K562 (cell line): ENCODE data around the gene CDHR2. TPM values are rescaled to one million over a fixed set of nuclear protein-coding genes. Genes with fewer than 3 reads are reported as not detected.

Experiments
- ATAC-seq: fragments of 200-7000 bp; cut with Tn5 transposase; 3 replicates; pipeline ENCODE4 v1.9.1; 2020; ENCODE audit warnings: moderate library complexity
- BruUV-seq: library from RNA; stranded (reverse); fragments of 400-500 nt; replicated peaks from 2 replicates; lab custom pipeline; 2021; lab: Mats Ljungman, UMichigan
- CTCF ChIA-PET: fragments of 300-600 bp; formaldehyde crosslinking; extraction: SDS; loops from one replicate; lab custom pipeline; 2021; ENCODE audit warnings: low intra/inter-chr PET ratio; lab: Yijun Ruan, JAX
- POLR2A ChIA-PET: fragments of 300-600, 350-650 bp; sonication (Branson Sonifier 250); formaldehyde crosslinking; extraction: SDS; loops from one replicate; lab custom pipeline; 2021; ENCODE audit warnings: antibody characterized with exemption, inconsistent platforms; lab: Yijun Ruan, JAX
- DNase-seq, 4 experiments: peaks; one replicate each; pipeline versions ENCODE4 v3.0.0 to v3.0.0-alpha.2; 2011 to 2018; ENCODE audit warnings: low spot score in 3 of 4, mixed read lengths in 3 of 4; ENCODE audit errors: extremely low read depth in 1 of 4
- FAIRE-seq: peaks from 2 replicates; lab custom pipeline; 2011; peaks lifted over from hg19 to GRCh38; lab: Jason Lieb, UNC
- H2AFZ ChIP-seq: 2 replicates; pipeline ENCODE4 v1.6.0; 2011; ENCODE audit warnings: low read depth, low read length, control low read depth, inconsistent platforms
- H3K27ac ChIP-seq: fragments of 200-600 bp; 3 replicates; pipeline ENCODE4 v1.8.0; 2011; ENCODE audit warnings: low read depth, mild to moderate bottlenecking, control low read depth, inconsistent platforms, low read length, moderate library complexity, mixed read lengths; ENCODE audit errors: extremely low read depth
- H3K27me3 ChIP-seq, 2 experiments: fragments of 300-600 bp in 1 of 2; 2 replicates in 1 of 2; 3 replicates in 1 of 2; pipeline versions ENCODE4 v1.6.0 to v1.8.0; 2011; ENCODE audit warnings: inconsistent platforms in 2 of 2, low read length in 2 of 2, mild to moderate bottlenecking in 1 of 2, mixed read lengths in 1 of 2, moderate library complexity in 1 of 2; ENCODE audit not compliant: control insufficient read depth in 2 of 2, insufficient read depth in 2 of 2
- H3K36me3 ChIP-seq: fragments of 300-600 bp; 3 replicates; pipeline ENCODE4 v1.8.0; 2011; ENCODE audit warnings: mild to moderate bottlenecking, low read length, inconsistent platforms; ENCODE audit not compliant: control insufficient read depth, insufficient read depth
- H3K4me1 ChIP-seq, 2 experiments: fragments of 200-600 bp in 1 of 2; replicated peaks in 1 of 2; 2 replicates in 1 of 2; 3 replicates in 1 of 2; pipeline versions ENCODE4 v1.5.1 to v1.8.0; 2011; ENCODE audit warnings: inconsistent platforms in 2 of 2, low read length in 2 of 2, mild to moderate bottlenecking in 1 of 2, mixed read lengths in 1 of 2, moderate library complexity in 1 of 2; ENCODE audit not compliant: control insufficient read depth in 2 of 2, insufficient read depth in 2 of 2
- H3K4me2 ChIP-seq: 2 replicates; pipeline ENCODE4 v1.6.1; 2011; ENCODE audit warnings: low read length, control low read depth, inconsistent platforms, mixed read lengths; ENCODE audit not compliant: insufficient read depth
- H3K4me3 ChIP-seq: fragments of 200-600 bp; sonication (generic), shearing (Covaris generic); 2 replicates; pipeline ENCODE4 v1.5.1; 2016; ENCODE audit warnings: control low read depth, inconsistent platforms
- H3K79me2 ChIP-seq: fragments of 200-600 bp; 3 replicates; pipeline ENCODE4 v1.8.0; 2011; ENCODE audit warnings: low read length, inconsistent platforms; ENCODE audit not compliant: control insufficient read depth, insufficient read depth
- H3K9ac ChIP-seq, 2 experiments: 2 replicates each; pipeline versions ENCODE4 v1.6.0 to v1.6.1; 2011; ENCODE audit warnings: low read depth in 2 of 2, low read length in 2 of 2, control low read depth in 1 of 2, inconsistent platforms in 1 of 2, mild to moderate bottlenecking in 1 of 2, mixed read lengths in 1 of 2; ENCODE audit not compliant: insufficient read depth in 1 of 2
- H3K9me1 ChIP-seq: one replicate; pipeline ENCODE4 v1.6.0; 2011; ENCODE audit warnings: inconsistent platforms, mild to moderate bottlenecking, low read length, moderate library complexity; ENCODE audit not compliant: control insufficient read depth, insufficient read depth
- H3K9me3 ChIP-seq: replicated peaks from 2 replicates; pipeline ENCODE4 v1.5.1; 2011; ENCODE audit warnings: low read depth, low read length, inconsistent platforms; ENCODE audit not compliant: control insufficient read depth, insufficient read depth
- H4K20me1 ChIP-seq: replicated peaks from 2 replicates; pipeline ENCODE4 v1.6.1; 2011; ENCODE audit warnings: low read length, inconsistent platforms, mixed read lengths; ENCODE audit not compliant: control insufficient read depth, insufficient read depth
- ARNT ChIP-seq, 2 experiments: fragments of 450-650 bp; IDR thresholded peaks; 2 replicates each; pipeline ENCODE4 v1.6.1; 2016; ENCODE audit warnings: mild to moderate bottlenecking in 1 of 2
- ATF7 ChIP-seq: fragments of 450-650 bp; IDR thresholded peaks from 2 replicates; pipeline ENCODE4 v1.7.1; 2014; ENCODE audit warnings: mild to moderate bottlenecking, moderate library complexity
- DACH1 ChIP-seq: fragments of 450-650 bp; IDR thresholded peaks from 2 replicates; pipeline ENCODE4 v1.6.1; 2018; ENCODE audit not compliant: partially characterized antibody
- HDAC6 ChIP-seq: IDR thresholded peaks from 2 replicates; pipeline ENCODE4 v1.6.1; 2012; ENCODE audit warnings: low read depth, mild to moderate bottlenecking, control low read depth, inconsistent platforms, low read length, moderate library complexity
- HNRNPL ChIP-seq: fragments of 200-400 bp; formaldehyde crosslinking; IDR thresholded peaks from 2 replicates; pipeline ENCODE4 v1.6.1; 2017; ENCODE audit warnings: low read depth, mild to moderate bottlenecking, low read length
- KAT7 ChIP-seq: sonication (generic); formaldehyde crosslinking; IDR thresholded peaks from 2 replicates; pipeline ENCODE4 v1.8.0; 2022; ENCODE audit warnings: missing genetic modification reagents, mild to moderate bottlenecking, borderline replicate concordance
- POLR3G ChIP-seq: IDR thresholded peaks from 2 replicates; pipeline ENCODE4 v1.6.1; 2011; ENCODE audit not compliant: insufficient read length, insufficient replicate concordance; ENCODE audit errors: extremely low read depth
- SRF ChIP-seq, 2 experiments: fragments of 250-450, 450-650 bp in 1 of 2; sonication (Bioruptor Pico) in 1 of 2; sonication (generic) in 1 of 2; formaldehyde crosslinking; IDR thresholded peaks; 2 replicates each; pipeline versions ENCODE4 v1.5.0 to v1.5.1; 2020 to 2022; ENCODE audit warnings: mild to moderate bottlenecking in 1 of 2, missing genetic modification reagents in 1 of 2
- TOE1 ChIP-seq, 2 experiments: fragments of 450-650 bp in 1 of 2; sonication (generic) in 1 of 2; formaldehyde crosslinking in 1 of 2; IDR thresholded peaks; 2 replicates each; pipeline versions ENCODE4 v1.7.1 to v1.8.0; 2016 to 2022; ENCODE audit warnings: borderline replicate concordance in 2 of 2, mild to moderate bottlenecking in 2 of 2, antibody characterized with exemption in 1 of 2, inconsistent platforms in 1 of 2, low read depth in 1 of 2, missing genetic modification reagents in 1 of 2, moderate library complexity in 1 of 2
- ZNF24 ChIP-seq: fragments of 450-650 bp; IDR thresholded peaks from 2 replicates; pipeline ENCODE4 v1.6.1; 2016
- ZNF644 ChIP-seq: fragments of 200-800 bp; sonication (Bioruptor generic); IDR thresholded peaks from 2 replicates; pipeline ENCODE4 v1.6.1; 2016; ENCODE audit warnings: low read depth, missing genetic modification characterization, missing compliant biosample characterization
- in situ Hi-C: fragments of 300-500 bp; cut with MboI; formaldehyde crosslinking; loops from 4 replicates; pipeline ENCODE4 v1.15.0; 2018; ENCODE audit warnings: inconsistent platforms, mixed read lengths
- intact Hi-C: fragments of 100-400 bp; cut with micrococcal nuclease; formaldehyde crosslinking; loops from 2 replicates; pipeline ENCODE4 v1.14.2; 2022
- polyA plus RNA-seq, 8 experiments: library from polyadenylated mRNA; depleted of rRNA in 4 of 8; stranded (reverse) in 5 of 8; unstranded in 3 of 8; fragments of >200 nt; fragmentation: Nextera tagmentation in 2 of 8; fragmentation: Illumina TruSeq in 1 of 8; extraction: Ambion mirVana in 2 of 8; extraction: Trizol in 1 of 8; gene quantifications; 2 replicates each; pipeline versions ENCODE4 v1.2.1 to v1.2.3, GENCODE V29; 2011 to 2014; ENCODE audit warnings: inconsistent platforms in 1 of 8, missing spikeins in 1 of 8
- total RNA-seq, 7 experiments: library from RNA; depleted of rRNA in 6 of 7; stranded (reverse); fragments of >200 nt in 6 of 7; fragmentation: Illumina TruSeq in 2 of 7; extraction: Trizol in 2 of 7; gene quantifications; 2 replicates each; pipeline versions ENCODE4 v1.2.1 to v1.2.3, GENCODE V29; 2011 to 2021; ENCODE audit warnings: low replicate concordance in 1 of 7
- TF ChIP-seq, protein P1 (sequence below): fragments of 450-650 bp; formaldehyde crosslinking; IDR thresholded peaks from 2 replicates; pipeline ENCODE4 v1.4.0; 2022; ENCODE audit warnings: missing genetic modification characterization
- TF ChIP-seq, protein P2 (sequence below): sonication (generic); formaldehyde crosslinking; IDR thresholded peaks from 2 replicates; pipeline ENCODE4 v1.8.0; 2023; ENCODE audit warnings: mild to moderate bottlenecking, missing genetic modification reagents
- TF ChIP-seq, protein P3 (sequence below): fragments of 450-650 bp; IDR thresholded peaks from 2 replicates; pipeline ENCODE4 v1.6.1; 2016; ENCODE audit warnings: antibody characterized with exemption
- TF ChIP-seq, protein P4 (sequence below): IDR thresholded peaks from 2 replicates; pipeline ENCODE4 v1.6.1; 2011; ENCODE audit warnings: borderline replicate concordance, low read depth, mild to moderate bottlenecking, moderate library complexity, low read length; ENCODE audit not compliant: insufficient read depth, poor library complexity, severe bottlenecking

Gene CDHR2
- total and polyA plus RNA-seq, 9 of the 15 experiments (the other 6 are each of a cell fraction or from before 2014, with no cell fraction given): 0.01 to 0.62 (median 0.09) TPM; not detected in 2

DNA sequence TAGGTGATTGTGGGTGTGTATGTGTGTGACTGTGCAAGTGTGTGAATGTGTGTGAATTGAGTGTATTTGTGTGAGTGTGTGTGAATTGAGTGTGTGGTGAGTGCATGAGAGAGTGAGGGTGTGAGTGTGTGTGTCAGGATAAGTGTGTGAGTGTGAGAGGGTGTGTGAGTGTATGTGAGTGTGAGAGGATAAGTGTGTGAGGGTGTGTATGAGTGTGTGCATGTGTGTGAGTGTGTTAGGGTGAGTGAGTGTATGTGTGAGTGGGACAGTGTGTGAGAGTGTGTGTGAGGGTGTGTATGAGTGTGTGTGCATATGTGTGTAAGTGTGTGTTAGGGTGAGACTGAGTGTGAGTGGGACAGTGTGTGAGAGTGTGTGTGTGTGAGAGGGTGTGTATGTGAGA lies 39.2 kb downstream of the CDHR2 start:
- no peaks in the 10 kb centered on the region for H3K9me1 ChIP-seq
- H3K4me2 ChIP-seq: no peak overlapping the region
- H3K27ac ChIP-seq: no peak overlapping the region
- peaks cover 13% of the 10 kb centered on the region for H3K9me3 ChIP-seq
- ChIA-PET POLR2A (interaction anchor here (1.0 kb wide), 1 partner anchor 18 kb away, joined by 5 read pairs; no protein-coding TSS in a partner anchor), CTCF (interaction anchor here (1.3 kb wide), 1 partner anchor 10 kb away, joined by 3 read pairs; no protein-coding TSS in a partner anchor)
- no peak overlapping the region for H3K9ac ChIP-seq
- no peaks in the 10 kb centered on the region for H4K20me1 ChIP-seq
- H3K27me3 ChIP-seq: peaks cover 6 to 41% of the 10 kb centered on the region in 2 experiments; a peak in 4 of 5 replicates
- no peak overlapping the region for H3K4me3 ChIP-seq
- intact Hi-C loops: no loop called here
- H3K4me1 ChIP-seq: peaks cover 0 to 8% of the 10 kb centered on the region in 2 experiments; a peak in 1 of 5 replicates
- no peak overlapping the region for H2AFZ ChIP-seq
- FAIRE-seq: no peak
- BruUV-seq: no TSS peak
- no peaks in the 10 kb centered on the region for H3K36me3 ChIP-seq
- no peak for ATAC-seq
- in situ Hi-C loops: loop anchor here (25.0 kb wide), 1 partner anchor 851 kb away; no protein-coding TSS in a partner anchor
- no peak for DNase-seq
- H3K79me2 ChIP-seq: no peaks in the 10 kb centered on the region
- TF ChIP-seq DACH1 (no peak), HNRNPL (no peak), ARNT (IDR thresholded peaks at IDR 0.05) (no peak), KAT7 (CRISPR knock-in tag) (no peak), TOE1 (IDR thresholded peaks at IDR 0.05; ENCODE audit: borderline replicate concordance) (peak; percentile 56; the same call in 1 of the 2 replicates), TOE1 (CRISPR knock-in tag; IDR thresholded peaks at IDR 0.05; ENCODE audit: borderline replicate concordance, low read depth) (no peak), SRF (CRISPR knock-in tag; IDR thresholded peaks at IDR 0.05) (no peak), POLR3G (no peak), ZNF24 (no peak), HDAC6 (no peak), ZNF644 (tag) (no peak), ATF7 (no peak)
- TF ChIP-seq, protein P1, sequence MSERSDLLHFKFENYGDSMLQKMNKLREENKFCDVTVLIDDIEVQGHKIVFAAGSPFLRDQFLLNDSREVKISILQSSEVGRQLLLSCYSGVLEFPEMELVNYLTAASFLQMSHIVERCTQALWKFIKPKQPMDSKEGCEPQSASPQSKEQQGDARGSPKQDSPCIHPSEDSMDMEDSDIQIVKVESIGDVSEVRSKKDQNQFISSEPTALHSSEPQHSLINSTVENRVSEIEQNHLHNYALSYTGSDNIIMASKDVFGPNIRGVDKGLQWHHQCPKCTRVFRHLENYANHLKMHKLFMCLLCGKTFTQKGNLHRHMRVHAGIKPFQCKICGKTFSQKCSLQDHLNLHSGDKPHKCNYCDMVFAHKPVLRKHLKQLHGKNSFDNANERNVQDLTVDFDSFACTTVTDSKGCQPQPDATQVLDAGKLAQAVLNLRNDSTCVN (CRISPR knock-in tag): 0 out of 2 replicates have a peak, but pooled peaks have one; percentile 9
- TF ChIP-seq, protein P2, sequence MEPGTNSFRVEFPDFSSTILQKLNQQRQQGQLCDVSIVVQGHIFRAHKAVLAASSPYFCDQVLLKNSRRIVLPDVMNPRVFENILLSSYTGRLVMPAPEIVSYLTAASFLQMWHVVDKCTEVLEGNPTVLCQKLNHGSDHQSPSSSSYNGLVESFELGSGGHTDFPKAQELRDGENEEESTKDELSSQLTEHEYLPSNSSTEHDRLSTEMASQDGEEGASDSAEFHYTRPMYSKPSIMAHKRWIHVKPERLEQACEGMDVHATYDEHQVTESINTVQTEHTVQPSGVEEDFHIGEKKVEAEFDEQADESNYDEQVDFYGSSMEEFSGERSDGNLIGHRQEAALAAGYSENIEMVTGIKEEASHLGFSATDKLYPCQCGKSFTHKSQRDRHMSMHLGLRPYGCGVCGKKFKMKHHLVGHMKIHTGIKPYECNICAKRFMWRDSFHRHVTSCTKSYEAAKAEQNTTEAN (CRISPR knock-in tag): peak; percentile 99
- TF ChIP-seq, protein P3, sequence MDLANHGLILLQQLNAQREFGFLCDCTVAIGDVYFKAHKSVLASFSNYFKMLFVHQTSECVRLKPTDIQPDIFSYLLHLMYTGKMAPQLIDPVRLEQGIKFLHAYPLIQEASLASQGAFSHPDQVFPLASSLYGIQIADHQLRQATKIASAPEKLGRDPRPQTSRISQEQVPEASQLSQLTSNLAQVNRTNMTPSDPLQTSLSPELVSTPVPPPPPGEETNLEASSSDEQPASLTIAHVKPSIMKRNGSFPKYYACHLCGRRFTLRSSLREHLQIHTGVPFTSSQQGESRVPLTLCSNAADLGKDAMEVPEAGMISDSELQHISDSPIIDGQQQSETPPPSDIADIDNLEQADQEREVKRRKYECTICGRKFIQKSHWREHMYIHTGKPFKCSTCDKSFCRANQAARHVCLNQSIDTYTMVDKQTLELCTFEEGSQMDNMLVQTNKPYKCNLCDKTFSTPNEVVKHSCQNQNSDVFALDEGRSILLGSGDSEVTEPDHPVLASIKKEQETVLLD: 0 out of 2 replicates have a peak, but pooled peaks have one; percentile 43
- TF ChIP-seq, protein P4, sequence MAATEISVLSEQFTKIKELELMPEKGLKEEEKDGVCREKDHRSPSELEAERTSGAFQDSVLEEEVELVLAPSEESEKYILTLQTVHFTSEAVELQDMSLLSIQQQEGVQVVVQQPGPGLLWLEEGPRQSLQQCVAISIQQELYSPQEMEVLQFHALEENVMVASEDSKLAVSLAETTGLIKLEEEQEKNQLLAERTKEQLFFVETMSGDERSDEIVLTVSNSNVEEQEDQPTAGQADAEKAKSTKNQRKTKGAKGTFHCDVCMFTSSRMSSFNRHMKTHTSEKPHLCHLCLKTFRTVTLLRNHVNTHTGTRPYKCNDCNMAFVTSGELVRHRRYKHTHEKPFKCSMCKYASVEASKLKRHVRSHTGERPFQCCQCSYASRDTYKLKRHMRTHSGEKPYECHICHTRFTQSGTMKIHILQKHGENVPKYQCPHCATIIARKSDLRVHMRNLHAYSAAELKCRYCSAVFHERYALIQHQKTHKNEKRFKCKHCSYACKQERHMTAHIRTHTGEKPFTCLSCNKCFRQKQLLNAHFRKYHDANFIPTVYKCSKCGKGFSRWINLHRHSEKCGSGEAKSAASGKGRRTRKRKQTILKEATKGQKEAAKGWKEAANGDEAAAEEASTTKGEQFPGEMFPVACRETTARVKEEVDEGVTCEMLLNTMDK: no peak
